Calu3 (cell line): Measurements from ENCODE around the gene EDARADD. TPM values are rescaled to one million over a fixed set of nuclear protein-coding genes. Genes with fewer than 3 reads are reported as not detected.

Source experiments
- BruUV-seq: library from RNA; stranded (reverse); fragments of 400-500 nt; replicated peaks from 2 replicates; lab custom pipeline; 2021; lab: Mats Ljungman, UMichigan
- CTCF ChIA-PET: fragments of 300-600 bp; sonication (Branson Sonifier 250); formaldehyde crosslinking; loops from one replicate; lab custom pipeline; 2022; ENCODE audit warnings: antibody characterized with exemption; lab: Charles Lee
- DNase-seq: peaks from one replicate; pipeline ENCODE4 v3.0.0; 2022
- H3K27ac Mint-ChIP-seq: one replicate; pipeline ENCODE4 v1.8.0; 2022; ENCODE audit warnings: mixed read lengths; ENCODE audit not compliant: unreplicated experiment
- H3K27me3 Mint-ChIP-seq: one replicate; pipeline ENCODE4 v1.8.0; 2022; ENCODE audit warnings: mixed read lengths; ENCODE audit not compliant: unreplicated experiment
- H3K36me3 Mint-ChIP-seq: one replicate; pipeline ENCODE4 v1.8.0; 2022; ENCODE audit warnings: mild to moderate bottlenecking, moderate library complexity, mixed read lengths; ENCODE audit not compliant: insufficient read depth, unreplicated experiment
- H3K4me1 Mint-ChIP-seq: one replicate; pipeline ENCODE4 v1.8.0; 2022; ENCODE audit warnings: mild to moderate bottlenecking, low read depth, mixed read lengths; ENCODE audit not compliant: unreplicated experiment
- H3K4me3 Mint-ChIP-seq: one replicate; pipeline ENCODE4 v1.8.0; 2022; ENCODE audit warnings: mild to moderate bottlenecking, low read depth, moderate library complexity, mixed read lengths; ENCODE audit not compliant: unreplicated experiment
- H3K9me3 Mint-ChIP-seq: one replicate; pipeline ENCODE4 v1.8.0; 2022; ENCODE audit warnings: low read depth, mixed read lengths; ENCODE audit not compliant: unreplicated experiment
- intact Hi-C: fragments of 100-400 bp; cut with micrococcal nuclease; formaldehyde crosslinking; loops from one replicate; pipeline ENCODE4 v1.10.0; 2022; ENCODE audit not compliant: unreplicated experiment
- total RNA-seq: library from RNA; stranded (reverse); gene quantifications from 2 replicates; pipeline ENCODE4 v1.2.3, GENCODE V29; 2022
- TF ChIP-seq, protein P1 (sequence below): fragments of 200-600 bp; IDR thresholded peaks from one replicate; pipeline ENCODE4 v1.8.0; 2022; ENCODE audit warnings: antibody characterized with exemption; ENCODE audit not compliant: unreplicated experiment

Gene EDARADD
- total RNA-seq, 1 experiment from 2014 or later: 0.19 TPM

DNA sequence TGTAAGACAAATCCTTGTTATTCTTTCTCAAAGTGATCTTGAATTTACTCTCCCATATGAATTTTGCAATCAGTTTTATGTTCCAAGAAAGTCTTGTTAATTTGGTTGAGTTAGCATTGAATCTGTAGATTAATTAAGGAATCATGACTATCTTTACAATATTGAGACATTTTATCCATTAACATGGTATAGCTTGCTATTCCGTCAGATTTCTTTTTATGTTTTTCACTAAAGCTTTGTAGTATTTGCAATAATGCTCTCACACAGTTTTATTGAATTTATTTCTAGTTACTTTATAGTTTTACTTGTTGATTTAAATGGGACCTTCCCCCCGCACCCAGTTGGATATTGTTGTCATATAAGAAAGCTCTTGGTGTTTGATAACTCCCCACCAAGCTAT, 5.8 kb upstream of the EDARADD start:
- H3K9me3 Mint-ChIP-seq: no peaks in the 10 kb centered on the region
- H3K4me3 Mint-ChIP-seq: no peak overlapping the region
- BruUV-seq: no TSS peak
- H3K36me3 Mint-ChIP-seq: no peaks in the 10 kb centered on the region
- H3K27ac Mint-ChIP-seq: no peak overlapping the region
- TF ChIP-seq, protein P1, sequence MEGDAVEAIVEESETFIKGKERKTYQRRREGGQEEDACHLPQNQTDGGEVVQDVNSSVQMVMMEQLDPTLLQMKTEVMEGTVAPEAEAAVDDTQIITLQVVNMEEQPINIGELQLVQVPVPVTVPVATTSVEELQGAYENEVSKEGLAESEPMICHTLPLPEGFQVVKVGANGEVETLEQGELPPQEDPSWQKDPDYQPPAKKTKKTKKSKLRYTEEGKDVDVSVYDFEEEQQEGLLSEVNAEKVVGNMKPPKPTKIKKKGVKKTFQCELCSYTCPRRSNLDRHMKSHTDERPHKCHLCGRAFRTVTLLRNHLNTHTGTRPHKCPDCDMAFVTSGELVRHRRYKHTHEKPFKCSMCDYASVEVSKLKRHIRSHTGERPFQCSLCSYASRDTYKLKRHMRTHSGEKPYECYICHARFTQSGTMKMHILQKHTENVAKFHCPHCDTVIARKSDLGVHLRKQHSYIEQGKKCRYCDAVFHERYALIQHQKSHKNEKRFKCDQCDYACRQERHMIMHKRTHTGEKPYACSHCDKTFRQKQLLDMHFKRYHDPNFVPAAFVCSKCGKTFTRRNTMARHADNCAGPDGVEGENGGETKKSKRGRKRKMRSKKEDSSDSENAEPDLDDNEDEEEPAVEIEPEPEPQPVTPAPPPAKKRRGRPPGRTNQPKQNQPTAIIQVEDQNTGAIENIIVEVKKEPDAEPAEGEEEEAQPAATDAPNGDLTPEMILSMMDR: no peak
- DNase-seq: no peak
- intact Hi-C loops: no loop called here
- CTCF ChIA-PET: interaction anchor here (1.3 kb wide), 1 partner anchor 25 kb away, joined by 3 read pairs; no protein-coding TSS in a partner anchor
- H3K4me1 Mint-ChIP-seq: no peaks in the 10 kb centered on the region
- H3K27me3 Mint-ChIP-seq: peaks cover 28% of the 10 kb centered on the region

DNA sequence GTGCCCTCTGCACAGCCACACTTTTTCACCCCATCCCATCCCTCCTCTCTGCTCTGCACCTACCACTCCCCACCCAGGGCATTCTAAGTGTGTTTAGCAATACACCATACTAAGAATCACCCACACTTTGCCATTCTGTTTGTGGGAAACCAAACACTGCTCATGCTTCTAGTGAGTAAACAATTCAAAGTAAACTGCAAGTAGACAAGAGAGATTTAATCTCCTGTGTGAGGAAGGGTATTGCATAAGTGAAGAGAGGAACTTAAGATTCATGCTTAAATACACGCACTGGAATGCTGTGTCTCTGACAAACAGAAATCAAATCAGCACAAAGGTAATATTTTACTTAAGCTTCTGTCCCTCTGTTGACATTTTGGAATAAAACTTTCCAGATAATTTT, 4.8 kb upstream of the EDARADD start:
- TF ChIP-seq, protein P1: no peak
- Mint-ChIP-seq H3K4me1 (no peaks in the 10 kb centered on the region), H3K4me3 (no peak overlapping the region), H3K36me3 (no peaks in the 10 kb centered on the region), H3K27ac (no peak overlapping the region), H3K27me3 (peaks cover 37% of the 10 kb centered on the region), H3K9me3 (no peaks in the 10 kb centered on the region)
- no TSS peak for BruUV-seq
- intact Hi-C loops: no loop called here
- no peak for DNase-seq
- CTCF ChIA-PET: no interaction called here

DNA sequence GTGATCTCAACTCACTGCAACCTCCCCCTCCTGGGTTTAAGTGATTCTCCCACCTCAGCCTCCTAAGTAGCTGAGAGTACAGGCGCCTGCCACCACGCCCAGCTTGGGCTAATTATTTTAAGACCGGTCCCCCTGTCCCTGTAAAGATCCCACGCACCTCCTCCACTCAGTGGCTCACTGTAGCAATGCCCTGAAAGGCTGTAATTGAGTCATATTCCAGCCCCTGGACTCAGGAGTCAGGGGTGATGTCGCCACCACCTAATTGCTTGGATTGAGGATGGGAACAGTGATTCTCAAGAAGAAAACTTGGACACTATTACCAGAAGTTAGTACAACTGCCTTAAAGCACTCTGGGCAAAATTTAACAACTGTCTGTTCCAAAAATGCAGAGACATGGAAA, 3.1 kb upstream of the EDARADD start:
- intact Hi-C loops: loop anchor here (5.0 kb wide), 1 partner anchor 131 kb away; the partner anchor contains the start of gene LGALS8
- TF ChIP-seq, protein P1: no peak
- Mint-ChIP-seq H3K4me3 (no peak overlapping the region), H3K36me3 (peaks cover 9% of the 10 kb centered on the region), H3K27me3 (peaks cover 55% of the 10 kb centered on the region), H3K9me3 (no peaks in the 10 kb centered on the region), H3K4me1 (peaks cover 5% of the 10 kb centered on the region), H3K27ac (no peak overlapping the region)
- CTCF ChIA-PET: no interaction called here
- no TSS peak for BruUV-seq
- no peak for DNase-seq

DNA sequence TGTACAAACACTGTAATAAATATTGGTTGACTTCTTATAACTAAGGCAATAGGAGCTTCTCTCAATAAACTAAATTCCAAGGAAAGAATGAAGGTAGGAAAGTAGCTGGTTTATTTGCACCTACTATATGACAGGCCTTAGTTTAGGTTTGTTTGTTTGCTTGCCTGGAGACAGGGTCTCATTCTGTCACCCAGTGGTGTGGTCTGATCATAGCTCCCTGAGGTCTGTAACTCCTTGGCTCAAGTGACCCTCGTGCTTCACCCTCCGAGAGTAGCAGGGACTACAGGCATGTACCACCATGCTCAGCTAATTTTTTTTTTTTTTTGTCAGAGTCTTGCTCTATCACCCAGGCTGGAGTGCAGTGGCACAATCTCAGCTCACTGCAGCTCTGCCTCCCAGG, 1.9 kb upstream of the EDARADD start:
- Mint-ChIP-seq H3K9me3 (no peaks in the 10 kb centered on the region), H3K27me3 (peaks cover 66% of the 10 kb centered on the region), H3K4me3 (no peak overlapping the region), H3K27ac (no peak overlapping the region), H3K4me1 (peaks cover 8% of the 10 kb centered on the region), H3K36me3 (peaks cover 9% of the 10 kb centered on the region)
- intact Hi-C loops: loop anchor here (5.0 kb wide), 1 partner anchor 130 kb away; the partner anchor contains the start of gene LGALS8
- no TSS peak for BruUV-seq
- DNase-seq: no peak
- TF ChIP-seq, protein P1: no peak
- CTCF ChIA-PET: interaction anchor here (0.6 kb wide), 1 partner anchor 125 kb away, joined by 3 read pairs; no protein-coding TSS in a partner anchor
